Activated gamma-delta T cell (primary cell): ENCODE data around the gene NBAS.
"Not testable (repeated sequence)": the region's sequence is repeated elsewhere in the genome, so short reads cannot be mapped to it uniquely, and the experiment has no call there.

Experiments used
- DNase-seq: peaks from one replicate; lab custom pipeline; 2025; lab: John Stamatoyannopoulos, UW

Gene NBAS

DNA sequence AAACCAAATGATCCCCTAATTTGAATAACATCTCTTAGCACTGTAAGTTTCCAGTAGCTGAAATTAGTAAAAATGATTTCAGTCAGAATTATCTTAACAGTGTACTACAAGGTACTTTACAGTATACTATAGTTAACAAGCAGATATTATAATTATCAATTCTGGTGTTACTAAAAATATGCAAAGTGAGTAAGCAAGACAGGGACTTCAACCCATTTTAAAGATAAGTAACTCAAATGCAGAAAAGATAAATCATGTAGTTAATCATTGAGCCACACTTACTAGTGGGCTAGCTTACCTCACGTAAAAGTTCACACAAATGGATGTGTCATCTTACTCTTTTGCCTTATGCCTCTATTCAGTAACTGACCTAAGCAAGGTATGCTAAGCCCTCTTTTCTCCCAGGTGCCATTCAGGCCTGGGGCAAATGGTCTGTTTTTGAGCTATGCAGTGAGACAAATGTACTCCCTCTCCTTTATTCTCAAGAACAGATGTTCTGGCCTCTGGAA is 101.0 kb downstream of the NBAS start:
- no peak for DNase-seq

DNA sequence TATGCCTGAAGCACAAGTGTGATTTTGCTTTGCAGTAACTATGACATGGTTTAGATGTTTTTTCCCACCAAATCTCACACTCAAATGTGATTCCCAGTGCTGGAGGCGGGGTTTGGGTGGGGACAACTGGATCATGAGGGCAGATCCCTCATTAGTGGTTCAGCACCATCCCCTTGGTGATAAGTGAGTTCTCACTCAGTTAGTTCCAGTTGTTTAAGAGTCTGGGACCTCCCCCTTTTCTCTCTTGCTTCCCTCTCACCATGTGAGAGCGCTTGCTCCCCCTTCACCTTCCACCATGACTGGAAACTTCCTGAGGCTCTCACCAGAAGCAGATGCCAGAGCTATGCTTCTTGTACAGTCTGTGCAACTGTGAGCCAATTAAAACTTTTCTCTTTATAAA is 102.9 kb downstream of the NBAS start:
- no peak for DNase-seq

DNA sequence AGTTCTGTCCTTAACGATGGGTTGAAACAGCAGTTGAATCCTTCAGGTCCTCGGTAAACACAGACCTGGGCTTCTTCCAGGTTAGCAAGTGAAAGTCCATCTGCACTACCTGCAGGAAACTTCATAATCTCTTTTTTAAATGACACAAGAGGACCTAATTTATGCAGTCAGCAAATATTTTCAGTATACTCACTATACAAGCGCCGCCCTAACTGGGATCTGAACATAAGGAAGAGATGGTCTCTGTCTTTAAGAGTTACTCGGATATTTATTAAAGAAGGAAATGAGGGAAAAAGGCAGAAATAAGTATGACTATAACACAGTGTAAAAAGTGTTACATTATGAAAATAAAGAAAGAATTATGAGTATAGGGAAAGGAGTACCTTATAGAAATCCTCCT is 103.3 kb downstream of the NBAS start:
- DNase-seq: no peak

DNA sequence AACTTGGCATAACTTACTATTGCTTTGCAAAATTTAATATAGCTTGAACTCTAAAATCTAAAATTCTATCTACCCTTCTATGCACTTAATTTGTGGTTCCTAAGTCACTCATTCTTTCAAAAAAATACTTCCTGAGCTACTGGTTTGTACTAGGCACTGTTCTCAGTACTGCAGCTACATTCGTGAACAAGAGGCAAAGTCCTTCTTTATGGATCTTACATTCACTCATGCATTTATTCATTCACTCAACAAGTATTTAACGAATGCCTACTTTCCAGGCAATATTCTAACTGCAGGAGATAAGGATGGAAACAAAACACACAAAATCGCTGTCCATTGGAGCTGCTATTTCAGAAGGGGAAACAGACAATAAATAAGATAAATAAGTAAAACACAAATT is 104.8 kb downstream of the NBAS start:
- DNase-seq: no peak

DNA sequence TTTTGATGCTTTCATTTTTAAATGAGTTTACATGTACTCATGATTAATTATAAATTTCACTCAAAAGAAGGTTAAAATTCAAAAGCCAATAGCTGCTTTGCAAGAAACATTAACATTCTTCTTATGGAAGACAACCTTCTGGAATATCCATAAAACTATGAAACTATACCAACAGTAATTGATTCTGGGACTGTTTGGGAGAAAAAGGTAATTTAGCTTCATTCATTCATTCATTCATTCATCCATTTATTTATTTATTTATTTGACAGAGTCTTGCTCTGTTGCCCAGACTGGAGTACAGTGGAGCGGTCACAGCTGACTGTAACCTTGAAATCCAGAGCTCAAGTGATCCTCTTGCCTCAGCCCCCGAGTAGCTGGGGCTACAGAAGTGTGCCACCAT is 110.3 kb downstream of the NBAS start:
- no peak for DNase-seq

DNA sequence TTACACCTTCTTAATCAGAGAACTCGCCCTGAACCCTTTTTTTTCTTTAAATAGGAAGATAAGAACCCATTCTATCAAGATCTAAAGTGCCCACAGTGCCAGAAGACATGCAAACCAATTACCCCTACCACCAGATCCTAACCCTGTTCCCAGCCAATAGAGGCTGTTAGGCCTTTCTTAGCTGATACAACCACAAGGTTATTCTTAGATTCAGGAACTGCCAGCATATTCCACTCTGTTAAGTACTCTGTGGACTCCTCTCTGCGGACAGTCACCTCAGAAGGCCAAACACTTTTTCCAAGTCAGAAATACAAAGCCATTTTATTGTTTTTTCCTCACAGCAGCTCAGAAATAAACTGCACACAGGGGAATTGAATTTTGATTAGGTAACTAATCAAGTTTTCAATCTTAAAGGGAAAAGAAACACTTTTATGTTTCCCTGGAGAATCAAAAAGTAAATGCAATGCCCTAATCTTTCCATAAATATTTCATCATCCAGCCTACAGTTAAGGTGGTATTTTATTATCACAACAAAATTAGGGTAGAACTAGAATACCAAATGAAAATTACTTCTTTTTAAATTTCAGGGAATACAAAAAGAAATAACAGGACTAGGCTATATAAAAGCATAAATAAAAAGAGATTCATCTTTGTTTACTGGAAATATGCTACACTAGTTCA is 111.4 kb downstream of the NBAS start:
- no peak for DNase-seq

DNA sequence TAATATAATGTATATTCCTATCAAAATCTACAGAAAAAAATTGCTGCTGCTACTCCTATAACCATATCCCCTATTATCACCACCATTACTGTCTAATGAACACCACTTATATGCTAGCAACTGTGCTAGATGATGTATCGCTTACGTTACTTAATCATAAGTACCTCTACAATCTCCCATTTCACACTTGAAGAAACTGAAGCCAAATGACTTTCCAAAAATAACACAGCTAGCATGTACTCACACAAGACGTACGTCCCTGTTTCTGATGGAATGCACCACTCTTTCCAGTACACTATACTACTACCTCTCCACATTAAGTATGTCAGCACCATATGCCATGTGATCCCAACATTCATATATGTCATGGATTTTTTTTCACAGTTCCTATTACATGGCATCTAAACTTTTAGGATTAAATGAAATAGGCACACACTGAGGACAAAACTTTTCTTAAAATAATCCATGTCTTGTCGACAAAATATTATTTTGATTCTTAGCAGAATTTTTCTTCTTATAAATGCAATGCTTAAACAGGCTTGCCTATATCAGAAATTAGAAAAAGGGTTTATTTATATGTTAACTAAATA is 112.8 kb downstream of the NBAS start:
- no peak for DNase-seq

DNA sequence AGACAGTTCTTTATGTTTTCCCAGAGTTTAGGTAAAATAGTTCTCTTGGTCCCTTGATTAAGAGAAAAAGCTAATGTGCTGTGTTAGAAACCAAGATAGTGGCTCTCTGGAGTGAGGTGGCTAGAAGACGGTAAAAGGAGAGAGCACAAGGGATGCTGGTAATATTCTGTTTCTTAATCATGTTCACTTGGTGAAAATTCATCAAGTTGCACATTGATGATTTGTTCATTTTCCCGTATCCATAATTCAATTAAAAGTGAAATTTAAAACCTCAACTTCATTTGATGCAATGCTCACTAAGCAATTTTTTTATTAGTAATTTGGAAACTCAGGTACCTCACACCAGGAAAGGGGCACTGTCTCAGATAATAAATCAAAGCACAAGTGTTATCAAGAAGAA is 113.8 kb downstream of the NBAS start:
- DNase-seq: no peak

DNA sequence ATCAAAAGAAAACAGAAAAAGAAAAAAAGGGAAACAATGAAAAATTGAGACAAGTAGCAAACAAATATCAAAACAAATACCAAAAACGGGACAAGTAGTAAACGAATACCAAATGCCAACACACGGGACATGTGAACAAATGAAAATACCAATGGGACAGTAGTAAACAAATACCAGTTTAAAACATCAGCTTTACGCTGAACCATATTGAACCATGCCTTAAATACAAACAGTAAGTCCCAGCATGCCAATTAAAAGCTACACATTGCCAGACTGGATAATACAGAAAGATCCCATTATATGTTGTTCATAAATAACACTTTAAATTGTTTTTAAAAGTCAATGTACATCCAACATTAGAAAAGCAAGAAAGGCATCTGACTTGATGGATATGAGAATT is 114.2 kb downstream of the NBAS start:
- DNase-seq: no peak

DNA sequence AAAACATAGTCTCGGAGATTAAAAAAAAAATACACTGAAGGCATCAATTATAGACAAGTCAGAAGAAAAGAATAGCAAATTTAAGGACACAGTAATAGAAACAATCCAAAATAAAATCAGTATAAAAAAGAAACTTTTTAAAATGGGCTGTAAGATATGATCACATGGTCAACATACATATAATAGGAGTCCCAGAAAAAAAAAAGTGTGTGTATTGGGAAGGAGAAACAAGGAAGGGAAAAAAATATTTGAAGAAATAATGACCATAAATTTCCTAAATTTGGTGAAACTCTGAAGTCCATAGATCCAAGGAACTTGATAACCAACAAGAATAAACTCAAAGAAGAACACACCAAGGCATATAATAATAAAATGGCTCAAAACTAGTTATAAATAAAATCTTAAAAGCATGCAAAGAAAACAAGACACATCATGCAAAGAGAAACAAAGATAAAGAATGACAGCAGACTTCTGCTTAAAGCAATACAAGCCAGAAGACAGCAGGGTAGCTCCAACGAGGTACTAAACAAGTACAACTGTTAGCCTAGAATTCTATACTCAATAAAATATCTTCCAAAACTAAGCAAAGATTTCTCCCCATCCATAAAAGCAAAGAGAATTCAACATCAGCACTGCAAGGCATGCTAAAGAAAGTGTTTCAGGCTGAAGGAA is 115.1 kb downstream of the NBAS start:
- no peak for DNase-seq

DNA sequence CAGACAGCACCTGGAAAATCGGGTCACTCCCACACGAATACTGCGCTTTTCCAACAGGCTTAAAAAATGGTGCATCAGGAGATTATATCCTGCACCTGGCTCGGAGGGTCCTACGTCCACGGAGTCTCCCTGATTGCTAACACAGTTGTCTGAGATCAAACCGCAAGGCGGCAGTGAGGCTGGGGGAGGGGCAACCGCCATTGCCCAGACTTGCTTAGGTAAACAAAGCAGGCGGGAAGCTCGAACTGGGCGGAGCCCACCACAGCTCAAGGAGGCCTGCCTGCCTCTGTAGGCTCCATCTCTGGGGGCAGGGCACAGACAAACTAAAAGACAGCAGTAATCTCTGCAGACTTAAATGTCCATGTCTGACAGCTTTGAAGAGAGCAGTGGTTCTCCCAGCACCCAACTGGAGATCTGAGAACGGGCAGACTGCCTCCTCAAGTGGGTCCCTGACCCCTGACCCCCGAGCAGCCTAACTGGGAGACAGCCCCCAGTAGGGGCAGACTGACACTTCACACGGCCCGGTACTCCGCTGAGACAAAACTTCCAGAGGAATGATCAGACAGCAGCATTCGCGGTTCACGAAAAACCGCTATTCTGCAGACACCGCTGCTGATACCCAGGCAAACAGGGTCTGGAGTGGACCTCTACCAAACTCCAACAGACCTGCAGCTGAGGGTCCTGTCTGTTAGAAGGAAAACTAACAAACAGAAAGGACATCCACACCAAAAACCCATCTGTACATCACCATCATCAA is 121.2 kb downstream of the NBAS start:
- DNase-seq: not testable (repeated sequence)

DNA sequence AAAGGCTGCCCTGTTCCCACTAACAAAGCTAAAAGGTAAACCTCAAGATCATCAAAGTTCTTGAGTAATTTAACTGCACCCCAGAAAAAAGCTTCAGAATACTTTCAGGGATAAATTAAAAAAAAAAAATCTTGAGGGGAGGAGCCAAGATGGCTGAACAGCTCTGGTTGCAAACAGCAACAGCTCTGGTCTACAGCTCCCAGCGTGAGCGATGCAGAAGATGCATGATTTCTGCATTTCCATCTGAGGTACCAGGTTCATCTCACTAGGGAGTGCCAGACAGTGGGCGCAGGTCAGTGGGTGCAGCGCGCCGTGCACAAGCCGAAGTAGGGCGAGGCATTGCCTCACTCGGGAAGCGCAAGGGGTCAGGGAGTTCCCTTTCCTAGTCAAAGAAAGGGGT is 121.8 kb downstream of the NBAS start:
- DNase-seq: not testable (repeated sequence)

DNA sequence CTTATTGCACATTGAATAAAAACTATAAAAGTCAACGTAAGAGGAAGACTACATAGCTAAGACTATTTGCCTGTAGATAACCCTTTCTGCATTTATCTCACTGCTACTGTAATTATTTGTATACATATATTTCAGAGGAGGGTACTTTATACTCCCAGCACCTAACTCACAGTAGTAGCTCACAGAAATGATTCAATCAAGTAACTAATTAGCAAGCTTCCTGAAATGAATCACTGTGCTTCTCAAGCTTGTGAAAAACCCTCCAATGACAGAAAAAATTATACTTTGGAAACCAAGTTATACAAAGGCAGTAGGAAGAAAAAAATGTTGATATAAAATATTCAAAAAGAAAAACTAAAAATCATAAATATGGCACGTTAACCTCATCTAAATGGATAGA is 124.9 kb downstream of the NBAS start:
- DNase-seq: no peak

DNA sequence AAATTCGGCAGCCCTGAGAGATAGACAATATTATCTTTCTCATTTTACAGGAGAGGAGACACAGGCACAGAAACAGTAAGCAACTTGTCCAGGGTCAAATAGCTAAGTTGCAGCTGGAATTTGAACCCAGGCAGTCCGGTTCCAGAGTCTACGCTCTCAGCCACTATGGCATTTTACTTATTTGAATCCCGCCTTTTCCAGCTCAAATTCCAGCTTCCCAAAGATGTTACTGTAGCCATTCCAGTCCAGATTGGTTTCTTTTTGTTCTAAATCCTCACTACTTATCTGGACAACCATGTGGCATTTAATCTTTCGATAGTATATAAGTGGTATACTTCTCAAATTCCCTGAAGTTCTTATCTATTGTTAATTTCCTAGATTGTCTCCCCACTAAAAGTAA is 125.7 kb downstream of the NBAS start:
- DNase-seq: no peak

DNA sequence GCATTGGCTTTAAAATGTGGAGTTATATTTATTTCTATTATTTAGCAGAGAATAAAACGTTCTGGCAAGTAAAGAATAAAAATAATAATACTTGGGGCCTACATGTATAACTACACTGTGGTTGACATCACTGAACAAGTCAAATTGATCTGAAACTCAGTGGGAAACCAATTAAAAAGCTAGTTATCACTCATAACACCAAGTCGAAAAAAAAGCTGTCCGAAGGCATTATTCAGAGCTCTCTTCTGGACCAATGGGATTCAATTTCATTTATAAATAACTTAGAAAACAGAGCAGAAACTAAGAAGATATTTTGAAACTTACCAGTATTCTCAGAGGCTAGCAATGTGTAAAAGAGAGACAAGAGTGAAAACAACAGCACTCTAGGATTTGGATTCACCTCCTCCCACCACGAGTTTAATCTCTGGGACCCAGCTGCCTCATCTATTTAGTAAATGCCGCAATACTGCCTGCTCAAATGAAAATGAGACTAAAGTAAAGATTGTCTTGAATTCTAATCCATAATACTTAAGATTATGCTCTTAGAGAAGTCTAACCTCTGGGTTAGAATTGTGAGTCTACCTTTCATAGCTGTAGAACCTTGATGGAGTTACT is 128.4 kb downstream of the NBAS start:
- DNase-seq: no peak

DNA sequence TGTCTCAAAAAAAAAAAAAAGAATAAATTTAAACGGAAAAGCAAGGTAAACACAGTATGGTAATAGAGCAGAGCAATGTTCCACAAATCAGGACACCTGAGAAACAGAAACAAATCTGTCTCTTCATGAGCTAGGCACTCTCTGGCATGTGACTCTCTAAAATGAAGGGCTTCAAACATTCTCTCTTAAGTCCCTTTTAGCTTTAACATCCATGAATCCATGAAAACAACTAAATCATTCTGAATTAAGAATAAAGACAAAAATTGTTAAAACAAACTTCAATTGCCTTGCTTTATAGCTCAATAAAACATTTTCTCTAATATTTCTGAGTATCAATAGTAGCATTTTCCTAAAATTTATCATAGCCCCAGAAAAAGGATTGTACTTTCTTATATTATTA is 132.1 kb downstream of the NBAS start:
- DNase-seq: no peak

DNA sequence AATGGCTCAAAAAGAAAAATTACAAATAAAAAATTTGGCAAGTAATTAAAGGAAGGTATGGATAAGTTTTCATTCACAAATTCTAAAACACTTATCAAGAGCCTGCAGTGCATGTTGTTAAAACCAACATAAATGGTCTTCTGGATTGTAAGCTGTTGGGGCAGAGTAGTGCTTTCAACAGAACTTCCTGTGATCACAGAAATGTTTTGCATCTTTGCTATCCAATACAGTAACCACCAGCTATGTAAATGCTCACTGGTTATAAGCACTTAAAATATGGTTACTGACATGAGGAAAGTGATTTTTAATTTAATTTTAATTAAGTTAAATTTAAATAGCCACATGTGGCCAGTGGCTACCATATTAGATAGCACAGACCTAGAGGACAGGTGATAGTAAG is 133.1 kb downstream of the NBAS start:
- DNase-seq: no peak

DNA sequence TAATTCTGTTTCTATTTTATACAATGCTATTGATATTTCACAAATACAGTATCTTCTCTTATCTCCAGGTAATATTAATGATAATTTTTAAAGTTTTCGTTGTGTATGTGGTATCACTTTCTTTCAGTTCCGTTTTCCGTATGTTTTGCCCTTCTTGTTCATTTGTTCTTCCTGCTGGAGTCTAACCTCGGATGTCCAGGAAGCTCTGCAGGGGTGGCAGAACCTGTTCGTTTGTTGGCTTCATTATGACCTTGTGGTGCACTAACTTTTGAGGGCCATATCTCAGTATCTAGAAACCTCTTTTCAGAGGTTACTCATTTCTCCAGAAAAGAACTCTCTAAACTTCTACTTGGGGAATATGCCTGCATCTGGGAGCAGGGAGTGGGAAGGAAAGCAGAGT is 134.5 kb downstream of the NBAS start:
- no peak for DNase-seq

DNA sequence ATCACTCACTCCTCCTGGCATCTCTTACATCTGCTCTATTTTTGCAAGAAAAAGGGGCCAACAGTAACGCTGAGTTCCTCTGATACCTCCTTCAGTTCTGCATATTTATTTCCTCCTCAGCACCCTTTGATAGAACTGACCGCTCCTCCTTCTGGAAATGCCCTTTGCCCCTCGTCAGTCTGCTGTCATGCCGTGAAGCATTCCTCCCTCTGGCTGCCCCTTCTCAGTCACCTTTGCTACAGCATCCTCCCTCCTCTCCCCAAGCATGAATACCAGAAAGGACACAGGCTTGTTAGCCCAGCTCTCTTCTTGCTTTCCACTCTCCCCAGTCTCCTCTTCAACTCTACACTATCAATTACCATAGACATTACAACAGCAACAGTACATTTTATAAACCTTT is 135.4 kb downstream of the NBAS start:
- no peak for DNase-seq

DNA sequence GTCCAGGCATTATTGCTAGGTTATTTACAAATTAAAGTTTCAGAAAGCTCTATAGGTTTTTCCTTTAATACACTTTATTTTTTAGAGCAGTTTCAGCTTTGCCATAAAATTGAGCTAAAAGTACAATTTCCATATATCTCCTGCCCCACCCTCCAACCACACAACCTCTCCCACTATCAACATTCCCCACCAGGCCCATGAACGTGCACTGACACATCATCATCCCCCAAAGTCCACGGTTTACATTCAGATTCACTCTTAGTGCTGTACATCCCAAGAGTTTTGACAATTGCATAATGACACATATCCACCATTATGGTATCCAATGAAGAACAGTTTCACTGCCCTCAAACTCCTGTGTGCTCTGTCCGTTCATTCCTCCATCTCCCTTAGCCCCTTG is 139.4 kb downstream of the NBAS start:
- no peak for DNase-seq

DNA sequence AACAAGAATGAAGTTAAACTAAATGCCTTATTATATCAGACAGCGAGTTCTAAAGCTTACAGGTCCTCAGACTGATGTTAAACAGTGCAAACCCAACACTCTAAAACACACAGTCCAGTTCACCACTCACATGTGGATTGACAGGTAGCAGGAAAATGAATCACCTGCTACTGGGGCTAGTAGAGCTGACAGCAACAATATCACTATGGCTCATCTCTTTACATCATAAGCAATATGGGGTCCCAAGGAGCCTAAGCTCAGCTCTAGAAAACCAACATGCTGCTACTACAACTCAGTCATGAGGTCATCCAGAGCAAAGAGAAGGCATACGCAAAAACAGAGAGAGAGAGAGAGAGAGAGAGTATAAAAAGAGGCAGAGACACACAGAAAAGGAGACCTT is 145.4 kb downstream of the NBAS start:
- no peak for DNase-seq

DNA sequence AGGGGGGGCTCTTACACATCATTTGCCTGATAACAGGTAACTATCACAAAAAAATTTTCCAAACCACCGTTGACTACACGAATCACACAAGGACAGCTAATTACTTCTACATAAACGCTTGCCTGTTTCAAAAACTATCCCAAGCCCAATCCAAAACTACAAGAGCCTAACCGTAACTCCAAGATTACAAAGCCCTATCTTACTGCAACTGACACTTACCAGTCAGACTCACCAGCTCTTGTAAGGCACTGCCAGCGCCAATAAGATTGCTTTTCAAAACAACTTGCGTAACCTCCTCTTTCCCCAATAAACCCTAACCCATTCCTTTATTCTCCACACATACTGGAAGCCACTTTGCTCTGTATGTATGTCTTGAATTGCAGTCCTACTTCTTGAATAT is 148.4 kb downstream of the NBAS start:
- DNase-seq: no peak
